Measurements from ENCODE around the gene PROSER2. TPM values are rescaled to one million over a fixed set of nuclear protein-coding genes. Genes with fewer than 3 reads are reported as not detected.

PROSER2 gene
- total RNA-seq, 1 donor from 2014 or later, result 47.6 TPM

DNA sequence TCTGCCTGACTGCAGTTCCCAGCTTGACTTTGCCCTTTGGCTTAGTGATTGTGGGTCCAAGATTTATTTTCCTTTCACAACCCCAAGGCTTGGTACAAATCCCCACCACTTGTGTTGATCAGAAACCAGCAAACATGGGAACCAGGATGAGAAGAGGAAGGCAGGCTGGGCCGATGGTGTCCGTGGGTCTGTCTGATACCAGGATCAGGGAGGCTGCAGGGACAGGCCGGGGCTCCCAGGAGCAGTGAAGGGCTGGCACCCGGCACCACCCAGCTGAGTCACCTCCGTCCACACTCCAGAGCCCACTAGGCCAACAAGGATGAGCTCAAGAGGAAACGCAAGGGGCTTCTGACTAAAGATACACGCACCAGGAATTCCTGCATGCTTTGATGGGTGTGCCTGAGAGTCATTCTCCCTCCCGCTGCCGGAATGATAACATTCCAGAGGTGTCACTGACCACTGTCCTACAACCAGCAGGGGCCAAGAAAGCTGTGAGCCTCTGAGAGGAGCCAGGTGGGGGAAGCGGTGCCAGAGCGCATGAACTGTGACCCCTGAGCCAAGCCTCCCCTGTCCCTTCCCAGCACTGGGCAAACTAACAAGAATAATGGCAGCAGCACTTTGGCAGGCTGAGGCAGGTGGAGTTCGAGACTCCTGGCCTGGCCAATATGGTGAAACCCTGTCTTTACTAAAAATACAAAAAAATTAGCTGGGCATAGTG, 29.2 kb upstream of the PROSER2 start:
- Histone ChIP-seq H3K4me3 (ENCODE audit: low read depth, low read length) (no peak overlapping the region), H3K36me3 (ENCODE audit: control insufficient read depth, insufficient read depth, low read length) (no peaks in the 10 kb centered on the region), H3K27me3 (ENCODE audit: control insufficient read depth, insufficient read depth, low read length) (no peaks in the 10 kb centered on the region)
- TF ChIP-seq, protein P1, sequence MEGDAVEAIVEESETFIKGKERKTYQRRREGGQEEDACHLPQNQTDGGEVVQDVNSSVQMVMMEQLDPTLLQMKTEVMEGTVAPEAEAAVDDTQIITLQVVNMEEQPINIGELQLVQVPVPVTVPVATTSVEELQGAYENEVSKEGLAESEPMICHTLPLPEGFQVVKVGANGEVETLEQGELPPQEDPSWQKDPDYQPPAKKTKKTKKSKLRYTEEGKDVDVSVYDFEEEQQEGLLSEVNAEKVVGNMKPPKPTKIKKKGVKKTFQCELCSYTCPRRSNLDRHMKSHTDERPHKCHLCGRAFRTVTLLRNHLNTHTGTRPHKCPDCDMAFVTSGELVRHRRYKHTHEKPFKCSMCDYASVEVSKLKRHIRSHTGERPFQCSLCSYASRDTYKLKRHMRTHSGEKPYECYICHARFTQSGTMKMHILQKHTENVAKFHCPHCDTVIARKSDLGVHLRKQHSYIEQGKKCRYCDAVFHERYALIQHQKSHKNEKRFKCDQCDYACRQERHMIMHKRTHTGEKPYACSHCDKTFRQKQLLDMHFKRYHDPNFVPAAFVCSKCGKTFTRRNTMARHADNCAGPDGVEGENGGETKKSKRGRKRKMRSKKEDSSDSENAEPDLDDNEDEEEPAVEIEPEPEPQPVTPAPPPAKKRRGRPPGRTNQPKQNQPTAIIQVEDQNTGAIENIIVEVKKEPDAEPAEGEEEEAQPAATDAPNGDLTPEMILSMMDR (IDR thresholded peaks at IDR 0.05; ENCODE audit: insufficient read depth, low read length, poor library complexity, severe bottlenecking), result no peak
- peak; percentile 89 for DNase-seq (ENCODE audit: low read depth)

DNA sequence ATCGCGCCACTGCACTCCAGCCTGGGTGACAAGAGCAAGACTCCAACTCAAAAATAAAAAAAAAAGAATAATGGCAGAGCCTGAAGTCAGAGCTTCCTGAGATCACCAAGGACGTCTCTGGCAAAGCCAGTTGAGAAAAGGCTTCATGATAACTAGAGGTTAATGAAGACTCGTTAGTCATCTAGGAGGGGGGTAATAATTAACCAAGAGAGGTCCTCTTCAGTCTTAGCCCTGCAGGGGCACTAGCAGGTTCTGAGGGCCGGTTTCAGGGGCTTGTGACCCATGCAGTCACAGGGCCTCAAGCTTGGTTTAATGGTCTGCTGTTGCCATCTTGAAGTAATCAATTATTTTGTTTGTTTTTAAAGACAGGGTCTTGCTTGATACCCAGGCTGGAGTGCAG, 28.6 kb upstream of the PROSER2 start:
- TF ChIP-seq, protein P1 (IDR thresholded peaks at IDR 0.05; ENCODE audit: insufficient read depth, low read length, poor library complexity, severe bottlenecking), result no peak
- no peaks in the 10 kb centered on the region for H3K27me3 ChIP-seq (ENCODE audit: control insufficient read depth, insufficient read depth, low read length)
- no peaks in the 10 kb centered on the region for H3K36me3 ChIP-seq (ENCODE audit: control insufficient read depth, insufficient read depth, low read length)
- no peak overlapping the region for H3K4me3 ChIP-seq (ENCODE audit: low read depth, low read length)
- DNase-seq (ENCODE audit: low read depth), result peak; percentile 42

DNA sequence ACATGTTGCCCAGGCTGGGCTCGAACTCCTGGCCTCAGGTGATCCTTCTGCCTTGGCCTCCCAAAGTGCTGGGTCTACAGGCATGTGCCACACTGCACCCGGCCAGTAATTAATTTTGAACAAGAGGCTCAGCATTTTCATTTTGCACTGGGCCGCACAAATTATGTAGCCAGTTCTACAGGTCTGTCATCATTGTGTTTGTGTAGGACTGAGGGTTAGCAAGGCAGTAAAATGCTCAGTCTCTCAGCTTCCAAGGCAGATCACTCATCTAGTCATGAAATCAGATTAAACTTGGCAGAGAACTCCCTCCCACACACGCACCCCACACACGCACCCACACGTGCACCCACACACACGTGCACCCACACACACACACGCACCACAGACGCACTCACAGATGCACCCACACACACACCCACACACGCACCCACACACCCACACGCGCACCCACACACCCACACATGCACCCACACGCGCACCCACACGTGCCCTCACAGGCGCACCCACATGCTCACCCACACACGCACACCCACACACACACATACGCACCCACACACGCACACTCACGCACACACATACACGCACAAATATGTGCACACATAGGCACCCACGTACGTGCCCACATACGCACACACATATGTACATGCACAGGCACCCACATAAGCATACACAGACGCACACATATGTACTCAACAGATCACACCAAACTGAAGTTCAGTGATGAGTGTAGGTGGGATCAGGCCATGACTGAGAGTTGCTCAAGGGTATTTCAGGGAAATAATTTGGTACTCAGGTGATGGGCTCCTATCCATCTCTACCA, 27.8 kb upstream of the PROSER2 start:
- no peak for DNase-seq (ENCODE audit: low read depth)
- TF ChIP-seq, protein P1 (IDR thresholded peaks at IDR 0.05; ENCODE audit: insufficient read depth, low read length, poor library complexity, severe bottlenecking), result no peak
- no peak overlapping the region for H3K4me3 ChIP-seq (ENCODE audit: low read depth, low read length)
- H3K27me3 ChIP-seq (ENCODE audit: control insufficient read depth, insufficient read depth, low read length), result no peaks in the 10 kb centered on the region
- no peaks in the 10 kb centered on the region for H3K36me3 ChIP-seq (ENCODE audit: control insufficient read depth, insufficient read depth, low read length)

DNA sequence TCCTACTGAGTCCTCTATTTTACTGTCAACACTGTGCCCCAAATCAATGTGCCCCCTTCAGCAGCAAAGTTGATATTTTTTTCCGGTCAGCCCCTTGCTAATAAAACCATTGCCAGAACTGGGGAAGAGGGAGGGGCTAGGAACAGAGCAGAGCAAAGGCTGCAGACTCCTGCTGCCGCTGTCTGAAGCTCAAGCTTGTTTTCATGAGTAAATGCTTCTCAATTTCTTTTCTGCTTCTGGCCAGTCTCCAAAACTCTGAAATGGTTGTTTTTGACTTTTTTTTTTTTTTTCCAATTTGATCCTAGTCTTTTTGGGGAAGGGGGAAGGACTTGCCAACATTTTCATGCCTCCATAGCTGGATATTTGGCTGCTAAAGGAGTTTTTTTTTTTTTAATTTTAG, 26.7 kb upstream of the PROSER2 start:
- no peak for DNase-seq (ENCODE audit: low read depth)
- Histone ChIP-seq H3K4me3 (ENCODE audit: low read depth, low read length) (no peak overlapping the region), H3K27me3 (ENCODE audit: control insufficient read depth, insufficient read depth, low read length) (no peaks in the 10 kb centered on the region), H3K36me3 (ENCODE audit: control insufficient read depth, insufficient read depth, low read length) (no peaks in the 10 kb centered on the region)
- TF ChIP-seq, protein P1 (IDR thresholded peaks at IDR 0.05; ENCODE audit: insufficient read depth, low read length, poor library complexity, severe bottlenecking), result no peak

DNA sequence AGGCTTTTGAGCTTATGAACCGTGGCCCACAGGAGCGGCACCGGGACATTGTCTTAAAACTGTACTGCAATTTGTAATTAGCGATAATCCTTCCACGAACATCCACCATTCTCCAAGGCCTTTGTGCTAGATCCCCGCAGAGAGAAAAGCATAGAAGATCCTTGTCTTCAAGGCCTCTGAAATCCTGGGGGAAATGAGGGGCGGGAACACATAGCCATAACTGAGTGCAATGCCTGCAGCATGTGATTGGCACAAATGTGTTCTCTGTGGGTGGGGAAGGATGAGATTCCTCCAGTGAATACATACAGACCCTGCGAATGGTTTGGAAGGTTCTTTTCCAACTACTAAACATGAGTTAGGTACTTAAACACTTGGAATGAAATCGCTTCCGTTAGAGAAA, 25.9 kb upstream of the PROSER2 start:
- no peak for DNase-seq (ENCODE audit: low read depth)
- Histone ChIP-seq H3K27me3 (ENCODE audit: control insufficient read depth, insufficient read depth, low read length) (no peaks in the 10 kb centered on the region), H3K4me3 (ENCODE audit: low read depth, low read length) (no peak overlapping the region)

More for the DNA sequence above, 25.9 kb upstream of the PROSER2 start:
- TF ChIP-seq, protein P1 (IDR thresholded peaks at IDR 0.05; ENCODE audit: insufficient read depth, low read length, poor library complexity, severe bottlenecking), result no peak
- H3K36me3 ChIP-seq (ENCODE audit: control insufficient read depth, insufficient read depth, low read length), result no peaks in the 10 kb centered on the region

Measured in kidney epithelial cell (primary cell).